Measurements from ENCODE around the gene P2RY14. TPM values are rescaled to one million over a fixed set of nuclear protein-coding genes. Genes with fewer than 3 reads are reported as not detected.

The P2RY14 gene
- total and polyA plus RNA-seq, 9 donors: 0.53 to 1.6 (median 1.3) TPM

GRCh38 chr3:151196434-151196833 is 81.9 kb downstream of the P2RY14 start:
- H3K9me3 ChIP-seq (replicated peaks; ENCODE audit: control insufficient read depth, low read depth, low read length): no peaks in the 10 kb centered on the region
- no peaks in the 10 kb centered on the region for H3K27me3 ChIP-seq (ENCODE audit: control insufficient read depth, insufficient read depth, low read length)
- H3K36me3 ChIP-seq (ENCODE audit: control insufficient read depth, insufficient read depth, low read length): no peaks in the 10 kb centered on the region
- no peak overlapping the region for H3K27ac ChIP-seq (ENCODE audit: low read length)
- DNase-seq: no peak
- H3K4me3 ChIP-seq (ENCODE audit: low read length): no peak overlapping the region
- H3K4me1 ChIP-seq (ENCODE audit: control insufficient read depth, insufficient read depth, low read length): no peaks in the 10 kb centered on the region

GRCh38 chr3:151195826-151196225 is 82.5 kb downstream of the P2RY14 start:
- Histone ChIP-seq H3K4me3 (ENCODE audit: low read length) (no peak overlapping the region), H3K9me3 (replicated peaks; ENCODE audit: control insufficient read depth, low read depth, low read length) (no peaks in the 10 kb centered on the region), H3K27me3 (ENCODE audit: control insufficient read depth, insufficient read depth, low read length) (no peaks in the 10 kb centered on the region), H3K27ac (ENCODE audit: low read length) (no peak overlapping the region), H3K36me3 (ENCODE audit: control insufficient read depth, insufficient read depth, low read length) (no peaks in the 10 kb centered on the region), H3K4me1 (ENCODE audit: control insufficient read depth, insufficient read depth, low read length) (no peaks in the 10 kb centered on the region)
- no CpG with 5 or more reads among the region's 1 CpG for WGBS (ENCODE audit: insufficient coverage)
- DNase-seq: no peak

- Histone ChIP-seq H3K9me3 (replicated peaks; ENCODE audit: control insufficient read depth, low read depth, low read length) (no peaks in the 10 kb centered on the region), H3K27ac (ENCODE audit: low read length) (no peak overlapping the region), H3K27me3 (ENCODE audit: control insufficient read depth, insufficient read depth, low read length) (no peaks in the 10 kb centered on the region), H3K4me3 (ENCODE audit: low read length) (no peak overlapping the region), H3K4me1 (ENCODE audit: control insufficient read depth, insufficient read depth, low read length) (no peaks in the 10 kb centered on the region), H3K36me3 (ENCODE audit: control insufficient read depth, insufficient read depth, low read length) (peaks cover 2% of the 10 kb centered on the region)
- WGBS (ENCODE audit: insufficient coverage): 100% methylated on average over 1 of the region's 6 CpGs
- no peak for DNase-seq
These were observed 85.8 kb downstream of the P2RY14 start for GRCh38 chr3:151192545-151192944.

- Histone ChIP-seq H3K27ac (ENCODE audit: low read length) (no peak overlapping the region), H3K4me1 (ENCODE audit: control insufficient read depth, insufficient read depth, low read length) (no peaks in the 10 kb centered on the region), H3K27me3 (ENCODE audit: control insufficient read depth, insufficient read depth, low read length) (no peaks in the 10 kb centered on the region), H3K9me3 (replicated peaks; ENCODE audit: control insufficient read depth, low read depth, low read length) (no peaks in the 10 kb centered on the region), H3K36me3 (ENCODE audit: control insufficient read depth, insufficient read depth, low read length) (peaks cover 2% of the 10 kb centered on the region), H3K4me3 (ENCODE audit: low read length) (no peak overlapping the region)
- no peak for DNase-seq
- WGBS (ENCODE audit: insufficient coverage): no CpG with 5 or more reads among the region's 1 CpG
These were observed 87.2 kb downstream of the P2RY14 start for GRCh38 chr3:151191095-151191494.

GRCh38 chr3:151183265-151183671 is 95.1 kb downstream of the P2RY14 start:
- WGBS (ENCODE audit: insufficient coverage): 83% methylated on average over 4 of the region's 5 CpGs
- H3K9me3 ChIP-seq (replicated peaks; ENCODE audit: control insufficient read depth, low read depth, low read length): no peaks in the 10 kb centered on the region
- no peak for DNase-seq
- H3K36me3 ChIP-seq (ENCODE audit: control insufficient read depth, insufficient read depth, low read length): no peaks in the 10 kb centered on the region
- H3K27ac ChIP-seq (ENCODE audit: low read length): no peak overlapping the region
- H3K4me1 ChIP-seq (ENCODE audit: control insufficient read depth, insufficient read depth, low read length): no peaks in the 10 kb centered on the region
- no peaks in the 10 kb centered on the region for H3K27me3 ChIP-seq (ENCODE audit: control insufficient read depth, insufficient read depth, low read length)
- H3K4me3 ChIP-seq (ENCODE audit: low read length): no peak overlapping the region

GRCh38 chr3:151182349-151183079 is 95.8 kb downstream of the P2RY14 start:
- no peak overlapping the region for H3K27ac ChIP-seq (ENCODE audit: low read length)
- 57% methylated on average over 5 of the region's 5 CpGs for WGBS (ENCODE audit: insufficient coverage)
- H3K4me1 ChIP-seq (ENCODE audit: control insufficient read depth, insufficient read depth, low read length): no peaks in the 10 kb centered on the region
- no peaks in the 10 kb centered on the region for H3K27me3 ChIP-seq (ENCODE audit: control insufficient read depth, insufficient read depth, low read length)
- no peak for DNase-seq
- H3K36me3 ChIP-seq (ENCODE audit: control insufficient read depth, insufficient read depth, low read length): no peaks in the 10 kb centered on the region
- H3K9me3 ChIP-seq (replicated peaks; ENCODE audit: control insufficient read depth, low read depth, low read length): no peaks in the 10 kb centered on the region
- no peak overlapping the region for H3K4me3 ChIP-seq (ENCODE audit: low read length)

- no peaks in the 10 kb centered on the region for H3K9me3 ChIP-seq (replicated peaks; ENCODE audit: control insufficient read depth, low read depth, low read length)
- H3K4me3 ChIP-seq (ENCODE audit: low read length): no peak overlapping the region
- H3K4me1 ChIP-seq (ENCODE audit: control insufficient read depth, insufficient read depth, low read length): no peaks in the 10 kb centered on the region
- H3K36me3 ChIP-seq (ENCODE audit: control insufficient read depth, insufficient read depth, low read length): no peaks in the 10 kb centered on the region
- H3K27me3 ChIP-seq (ENCODE audit: control insufficient read depth, insufficient read depth, low read length): no peaks in the 10 kb centered on the region
- H3K27ac ChIP-seq (ENCODE audit: low read length): no peak overlapping the region
- 82% methylated on average over 1 of the region's 2 CpGs for WGBS (ENCODE audit: insufficient coverage)
- no peak for DNase-seq
These were observed 100.0 kb downstream of the P2RY14 start for GRCh38 chr3:151178208-151178845.

GRCh38 chr3:151175952-151176351 is 102.4 kb downstream of the P2RY14 start:
- Histone ChIP-seq H3K27ac (ENCODE audit: low read length) (no peak overlapping the region), H3K4me1 (ENCODE audit: control insufficient read depth, insufficient read depth, low read length) (no peaks in the 10 kb centered on the region), H3K4me3 (ENCODE audit: low read length) (no peak overlapping the region), H3K36me3 (ENCODE audit: control insufficient read depth, insufficient read depth, low read length) (no peaks in the 10 kb centered on the region), H3K27me3 (ENCODE audit: control insufficient read depth, insufficient read depth, low read length) (no peaks in the 10 kb centered on the region), H3K9me3 (replicated peaks; ENCODE audit: control insufficient read depth, low read depth, low read length) (no peaks in the 10 kb centered on the region)
- no CpG with 5 or more reads among the region's 2 CpGs for WGBS (ENCODE audit: insufficient coverage)
- DNase-seq: no peak

- H3K9me3 ChIP-seq (replicated peaks; ENCODE audit: control insufficient read depth, low read depth, low read length): no peaks in the 10 kb centered on the region
- H3K4me1 ChIP-seq (ENCODE audit: control insufficient read depth, insufficient read depth, low read length): peaks cover 9% of the 10 kb centered on the region
- H3K4me3 ChIP-seq (ENCODE audit: low read length): no peak overlapping the region
- DNase-seq: peak; percentile 20
- WGBS (ENCODE audit: insufficient coverage): no CpG with 5 or more reads among the region's 2 CpGs
- no peak overlapping the region for H3K27ac ChIP-seq (ENCODE audit: low read length)
- no peaks in the 10 kb centered on the region for H3K27me3 ChIP-seq (ENCODE audit: control insufficient read depth, insufficient read depth, low read length)
- H3K36me3 ChIP-seq (ENCODE audit: control insufficient read depth, insufficient read depth, low read length): no peaks in the 10 kb centered on the region
These were observed 104.0 kb downstream of the P2RY14 start for GRCh38 chr3:151174351-151174750.

GRCh38 chr3:151171145-151171757 is 107.1 kb downstream of the P2RY14 start:
- peak; percentile 60 for DNase-seq
- H3K27ac ChIP-seq (ENCODE audit: low read length): no peak overlapping the region
- no peak overlapping the region for H3K4me3 ChIP-seq (ENCODE audit: low read length)
- H3K9me3 ChIP-seq (replicated peaks; ENCODE audit: control insufficient read depth, low read depth, low read length): no peaks in the 10 kb centered on the region
- WGBS (ENCODE audit: insufficient coverage): 17% methylated on average over 1 of the region's 5 CpGs
- H3K36me3 ChIP-seq (ENCODE audit: control insufficient read depth, insufficient read depth, low read length): no peaks in the 10 kb centered on the region
- H3K27me3 ChIP-seq (ENCODE audit: control insufficient read depth, insufficient read depth, low read length): no peaks in the 10 kb centered on the region
- H3K4me1 ChIP-seq (ENCODE audit: control insufficient read depth, insufficient read depth, low read length): peaks cover 9% of the 10 kb centered on the region
